Measurements from ENCODE around the gene PPARGC1A.

The PPARGC1A gene

GRCh38 chr4:23746027-23746426 lies 143.8 kb downstream of the PPARGC1A start:
- H3K27ac Mint-ChIP-seq, result no peak overlapping the region
- H3K4me1 Mint-ChIP-seq, result peaks cover 16% of the 10 kb centered on the region
- peaks cover 14% of the 10 kb centered on the region for H3K27me3 Mint-ChIP-seq (ENCODE audit: low read depth, poor library complexity)
- H3K9me3 Mint-ChIP-seq, result peaks cover 20% of the 10 kb centered on the region
- H3K36me3 Mint-ChIP-seq (ENCODE audit: low read depth), result no peaks in the 10 kb centered on the region
- H3K4me3 Mint-ChIP-seq, result no peak overlapping the region
- no peak for TF ChIP-seq CTCF (IDR thresholded peaks at IDR 0.05)
- DNase-seq, result no peak

- Mint-ChIP-seq H3K4me3 (no peak overlapping the region), H3K27me3 (ENCODE audit: low read depth, poor library complexity) (peaks cover 14% of the 10 kb centered on the region), H3K4me1 (peaks cover 22% of the 10 kb centered on the region), H3K27ac (no peak overlapping the region), H3K9me3 (peaks cover 20% of the 10 kb centered on the region), H3K36me3 (ENCODE audit: low read depth) (no peaks in the 10 kb centered on the region)
- no peak for DNase-seq
- no peak for TF ChIP-seq CTCF (IDR thresholded peaks at IDR 0.05)
These were observed 144.5 kb downstream of the PPARGC1A start for GRCh38 chr4:23745377-23745776.
